Body of pancreas (tissue), 4 donors: Measurements from ENCODE around the gene NOX4.

Experiments
- CTCF ChIP-seq, 7 experiments: fragments of 450-650 bp in 4 of 7; fragments of 200-600 bp in 3 of 7; sonication (generic) in 3 of 7; IDR thresholded peaks; one replicate each; pipeline ENCODE4 v1.5.1; 2016 to 2019; ENCODE audit warnings: antibody characterized with exemption in 7 of 7
- POLR2A ChIP-seq, 3 donors: fragments of 450-650 bp; IDR thresholded peaks; one replicate each; pipeline ENCODE4 v1.6.1; 2016; ENCODE audit warnings: antibody characterized with exemption in 3 of 3, mild to moderate bottlenecking in 2 of 3

GRCh38 chr11:89457190-89457589 lies 34.0 kb downstream of the NOX4 start:
- TF ChIP-seq CTCF (IDR thresholded peaks at IDR 0.05) (no peak), POLR2A (IDR thresholded peaks at IDR 0.05) (no peak)
